BE2C (cell line): ENCODE measurements around the gene MGMT.

Experiments
- DNase-seq: peaks from one replicate; pipeline ENCODE4 v3.0.0-alpha.2; 2020
- H3K27me3 ChIP-seq: fragments of 250-450 bp; sonication (Bioruptor Pico); 2 replicates; pipeline ENCODE4 v1.5.1; 2020; ENCODE audit warnings: mild to moderate bottlenecking
- H3K36me3 ChIP-seq: fragments of 250-450 bp; sonication (Bioruptor Pico); 2 replicates; pipeline ENCODE4 v1.5.1; 2020; ENCODE audit warnings: mild to moderate bottlenecking
- H3K4me1 ChIP-seq: fragments of 250-450 bp; sonication (Bioruptor Pico); 2 replicates; pipeline ENCODE4 v1.5.1; 2020
- H3K4me3 ChIP-seq: 2 replicates; pipeline ENCODE4 v1.5.1; 2011; ENCODE audit warnings: low read depth, low read length
- H3K9me3 ChIP-seq: fragments of 250-450 bp; sonication (Bioruptor Pico); 2 replicates; pipeline ENCODE4 v1.5.1; 2020
- CTCF ChIP-seq: IDR thresholded peaks from 2 replicates; pipeline ENCODE4 v1.5.1; 2012; ENCODE audit warnings: mild to moderate bottlenecking, low read depth, low read length

MGMT gene

GRCh38 chr10:129769381-129770116 lies 302.5 kb downstream of the MGMT start:
- no peaks in the 10 kb centered on the region for H3K4me1 ChIP-seq
- no peaks in the 10 kb centered on the region for H3K36me3 ChIP-seq
- TF ChIP-seq CTCF, result no peak
- no peaks in the 10 kb centered on the region for H3K27me3 ChIP-seq
- H3K4me3 ChIP-seq, result no peak overlapping the region
- DNase-seq, result no peak
- H3K9me3 ChIP-seq, result no peaks in the 10 kb centered on the region

GRCh38 chr10:129770286-129770685 lies 303.2 kb downstream of the MGMT start:
- no peaks in the 10 kb centered on the region for H3K9me3 ChIP-seq
- no peaks in the 10 kb centered on the region for H3K27me3 ChIP-seq
- no peak for TF ChIP-seq CTCF

GRCh38 chr10:129771024-129771423 lies 304.0 kb downstream of the MGMT start:
- TF ChIP-seq CTCF, result no peak
- Histone ChIP-seq H3K9me3 (no peaks in the 10 kb centered on the region), H3K27me3 (no peaks in the 10 kb centered on the region), H3K4me1 (no peaks in the 10 kb centered on the region), H3K4me3 (no peak overlapping the region), H3K36me3 (no peaks in the 10 kb centered on the region)
- no peak for DNase-seq

More at GRCh38 chr10:129770286-129770685, 303.2 kb downstream of the MGMT start:
- Histone ChIP-seq H3K4me1 (no peaks in the 10 kb centered on the region), H3K36me3 (no peaks in the 10 kb centered on the region), H3K4me3 (no peak overlapping the region)
- DNase-seq, result no peak

- no peak for TF ChIP-seq CTCF
- DNase-seq, result no peak
- Histone ChIP-seq H3K4me1 (no peaks in the 10 kb centered on the region), H3K9me3 (no peaks in the 10 kb centered on the region), H3K4me3 (no peak overlapping the region), H3K27me3 (no peaks in the 10 kb centered on the region), H3K36me3 (no peaks in the 10 kb centered on the region)
Observed at GRCh38 chr10:129771576-129771975, 304.5 kb downstream of the MGMT start.

GRCh38 chr10:129771991-129772431 lies 305.0 kb downstream of the MGMT start:
- no peak for TF ChIP-seq CTCF
- no peaks in the 10 kb centered on the region for H3K9me3 ChIP-seq
- H3K27me3 ChIP-seq, result no peaks in the 10 kb centered on the region
- no peaks in the 10 kb centered on the region for H3K36me3 ChIP-seq
- H3K4me1 ChIP-seq, result no peaks in the 10 kb centered on the region
- no peak for DNase-seq
- H3K4me3 ChIP-seq, result no peak overlapping the region
